ENCODE results near the gene HOXB7. TPM values are rescaled to one million over a fixed set of nuclear protein-coding genes. Genes with fewer than 3 reads are reported as not detected.

The HOXB7 gene
- total RNA-seq, 1 donor from 2014 or later = 0.73 TPM

- intact Hi-C loops (cut with micrococcal nuclease) = loop anchor here (2.0 to 10.0 kb wide), 4 partner anchors 16 to 382 kb away; partner anchors contain the start of genes HOXB13 and IGF2BP1
Measured at GRCh38 chr17:48612456-48612853, 1.6 kb upstream of the HOXB7 start.

- intact Hi-C loops (cut with micrococcal nuclease) = loop anchor here (2.0 to 10.0 kb wide), 4 partner anchors 15 to 383 kb away; partner anchors contain the start of genes HOXB13 and IGF2BP1
Measured at GRCh38 chr17:48611681-48612455, 1.1 kb upstream of the HOXB7 start.

- intact Hi-C loops (cut with micrococcal nuclease) = loop anchor here (5.0 to 10.0 kb wide), 2 partner anchors 116 to 384 kb away; partner anchors contain the start of genes HOXB13 and IGF2BP1
Measured at GRCh38 chr17:48611213-48611612, 396 bp upstream of the HOXB7 start.

- intact Hi-C loops (cut with micrococcal nuclease) = loop anchor here (5.0 to 10.0 kb wide), 2 partner anchors 117 to 385 kb away; partner anchors contain the start of genes HOXB13 and IGF2BP1
Measured at GRCh38 chr17:48609759-48610281, 997 bp downstream of the HOXB7 start.

- intact Hi-C loops (cut with micrococcal nuclease) = no loop called here
Measured at GRCh38 chr17:48609033-48609432, 1.8 kb downstream of the HOXB7 start.

GRCh38 chr17:48608494-48608834, 2.4 kb downstream of the HOXB7 start:
- intact Hi-C loops (cut with micrococcal nuclease) = no loop called here

- intact Hi-C loops (cut with micrococcal nuclease) = no loop called here
Measured at GRCh38 chr17:48606892-48607614, 3.8 kb downstream of the HOXB7 start.

GRCh38 chr17:48605991-48606891, 4.6 kb downstream of the HOXB7 start:
- intact Hi-C loops (cut with micrococcal nuclease) = no loop called here

- intact Hi-C loops (cut with micrococcal nuclease) = no loop called here
Measured at GRCh38 chr17:48605409-48605919, 5.4 kb downstream of the HOXB7 start.

- intact Hi-C loops (cut with micrococcal nuclease) = no loop called here
Measured at GRCh38 chr17:48604770-48605329, 6.0 kb downstream of the HOXB7 start, which contains the start of gene HOXB6. HOXB6 (minus strand) TSS chr17:48604986; CDS start chr17:48598150, 6,836 bp downstream.

GRCh38 chr17:48603959-48604769, 6.7 kb downstream of the HOXB7 start:
- intact Hi-C loops (cut with micrococcal nuclease) = no loop called here

GRCh38 chr17:48601539-48602425, 9.0 kb downstream of the HOXB7 start:
- intact Hi-C loops (cut with micrococcal nuclease) = no loop called here

GRCh38 chr17:48601207-48601538, 9.6 kb downstream of the HOXB7 start:
- intact Hi-C loops (cut with micrococcal nuclease) = no loop called here

GRCh38 chr17:48600244-48601098, 10.3 kb downstream of the HOXB7 start:
- intact Hi-C loops (cut with micrococcal nuclease) = no loop called here

- intact Hi-C loops (cut with micrococcal nuclease) = loop anchor here (10.0 kb wide), 2 partner anchors 295 to 445 kb away; no protein-coding TSS in a partner anchor
Measured at GRCh38 chr17:48599354-48599753, 11.5 kb downstream of the HOXB7 start.

- intact Hi-C loops (cut with micrococcal nuclease) = loop anchor here (10.0 kb wide), 2 partner anchors 294 to 444 kb away; no protein-coding TSS in a partner anchor
Measured at GRCh38 chr17:48598736-48599135, 12.1 kb downstream of the HOXB7 start.

Measured in T-helper 2 cell treated with Interferon-gamma antibody and Interleukin-4, amounts not matched to agents 100 ng/mL and 5 ng/mL, for 36 hours (primary cell).